ENCODE measurements around the gene ZNF223. TPM values are rescaled to one million over a fixed set of nuclear protein-coding genes. Genes with fewer than 3 reads are reported as not detected.

Gene ZNF223
- total and polyA plus RNA-seq, 9 of the 15 experiments (the other 6 are each of a cell fraction or from before 2014, with no cell fraction given): 0.21 to 1.8 (median 0.71) TPM

GRCh38 chr19:44093931-44094765 lies 42.3 kb downstream of the ZNF223 start, which contains the start of gene ZNF224 (continued):
- TF ChIP-seq CHD2 (IDR thresholded peaks at IDR 0.05; ENCODE audit: low read depth, low read length) (peak; percentile 72; the same call in 1 of the 2 replicates), SUPT5H (IDR thresholded peaks at IDR 0.05) (peak; percentile 67), ESRRA (IDR thresholded peaks at IDR 0.05; ENCODE audit: borderline replicate concordance, low read depth) (peak; percentile 77; the same call in 1 of the 2 replicates), VEZF1 (CRISPR knock-in tag; IDR thresholded peaks at IDR 0.05) (peak; percentile 58), NR2C2 (CRISPR knock-in tag; IDR thresholded peaks at IDR 0.05) (peak; percentile 70), NR2C2 (tag; IDR thresholded peaks at IDR 0.05) (peak; percentile 93), ETV1 (tag; conservative IDR thresholded peaks at IDR 0.05; ENCODE audit: low read depth) (peak; percentile 75), ZBTB1 (CRISPR knock-in tag; IDR thresholded peaks at IDR 0.05; ENCODE audit: borderline replicate concordance, low read depth) (no peak), POLR2G (IDR thresholded peaks at IDR 0.05; ENCODE audit: low read depth, low read length) (peak; percentile 72), POLR2H (tag; IDR thresholded peaks at IDR 0.05; ENCODE audit: low read depth) (0 out of 2 replicates have a peak, but pooled peaks have one; percentile 44), CREM (IDR thresholded peaks at IDR 0.05; ENCODE audit: low read depth) (peak; percentile 94), TCF7 (IDR thresholded peaks at IDR 0.05; ENCODE audit: borderline replicate concordance) (0 out of 2 replicates have a peak, but pooled peaks have one; percentile 23), ZBTB17 (CRISPR knock-in tag; IDR thresholded peaks at IDR 0.05) (0 out of 2 replicates have a peak, but pooled peaks have one; percentile 12), SPI1 (IDR thresholded peaks at IDR 0.05; ENCODE audit: borderline replicate concordance, low read depth, low read length) (peak; percentile 85), ZBTB11 (CRISPR knock-in tag; IDR thresholded peaks at IDR 0.05) (peak; percentile 82 to 96 (median 93); a peak in 5 of 6 replicates), NR2C1 (IDR thresholded peaks at IDR 0.05) (peak; percentile 73; the same call in 1 of the 2 replicates), NR2C1 (tag; IDR thresholded peaks at IDR 0.05) (peak; percentile 90), CTCF (IDR thresholded peaks at IDR 0.05 in 2 of 3, conservative IDR thresholded peaks at IDR 0.05 in 1 of 3; ENCODE audit: insufficient read depth in 2 of 3, low read depth in 1 of 3, low read length in 3 of 3) (0 out of 6 replicates have a peak, but pooled peaks of 1 of the 3 experiments have one; percentile 3), LCOR (CRISPR knock-in tag; IDR thresholded peaks at IDR 0.05) (0 out of 2 replicates have a peak, but pooled peaks have one; percentile 18)
